Measurements from ENCODE around the gene NEUROD6.

The NEUROD6 gene

GRCh38 chr7:31335161-31335856 is 5.2 kb downstream of the NEUROD6 start:
- in situ Hi-C loops (cut with MboI; ENCODE audit: low sequenced_read_pairs), result no loop called here

DNA sequence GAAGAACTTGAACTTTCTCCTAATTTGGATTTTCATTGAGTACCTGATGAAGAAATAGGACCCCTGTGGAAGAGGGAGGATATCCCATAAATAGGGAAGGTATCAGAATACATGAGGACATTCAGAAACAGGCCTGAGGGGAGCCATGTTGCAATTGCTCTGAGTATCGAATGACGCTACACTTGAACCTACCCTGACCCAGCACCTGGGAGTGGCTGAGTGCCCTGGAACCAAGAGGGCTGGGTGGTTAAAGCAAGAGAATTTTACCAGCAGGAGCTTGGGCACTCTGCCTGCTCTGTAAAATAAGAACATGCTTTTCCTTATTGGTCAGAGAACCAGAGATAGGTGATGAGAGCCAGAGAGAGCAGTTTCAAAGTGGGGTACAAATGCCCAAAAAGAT is 7.2 kb downstream of the NEUROD6 start:
- in situ Hi-C loops (cut with MboI; ENCODE audit: low sequenced_read_pairs), result no loop called here

DNA sequence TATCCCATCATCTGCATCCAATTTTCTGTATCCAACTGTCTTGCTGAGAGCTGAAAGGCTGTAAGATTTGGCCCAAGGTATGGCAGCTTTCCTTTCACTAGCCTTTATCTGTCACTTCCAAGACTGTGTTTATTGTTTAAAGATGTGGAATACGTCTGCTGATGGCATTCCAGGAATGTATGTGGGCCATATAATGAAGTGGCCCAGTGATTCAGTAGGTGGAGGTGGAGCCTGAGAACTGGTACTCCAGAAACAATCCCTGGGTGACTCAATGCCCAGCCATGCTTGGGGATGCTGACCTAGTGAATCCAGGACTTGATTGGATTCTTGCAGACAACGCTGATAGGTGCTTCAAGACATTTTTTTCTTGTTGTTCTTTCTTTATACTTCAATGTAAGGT is 13.5 kb downstream of the NEUROD6 start:
- in situ Hi-C loops (cut with MboI; ENCODE audit: low sequenced_read_pairs), result no loop called here

DNA sequence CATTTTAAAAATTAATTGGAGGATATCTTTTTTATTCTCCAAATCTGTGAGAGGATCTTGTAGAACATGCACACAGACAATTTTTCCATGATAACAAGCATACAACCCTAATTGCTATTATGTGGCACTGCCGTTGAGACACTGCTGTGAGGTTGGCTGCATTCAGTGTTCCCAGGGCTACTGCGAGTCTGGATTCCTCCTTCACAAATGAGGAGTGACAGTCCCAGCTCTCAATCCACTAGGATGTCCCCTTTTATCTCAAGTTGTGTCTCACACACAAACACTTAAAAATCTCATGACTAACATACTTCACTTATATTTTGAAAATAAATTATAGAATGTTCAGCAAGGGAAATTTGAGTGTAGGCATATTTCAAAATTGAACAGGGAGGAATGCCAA is 14.1 kb downstream of the NEUROD6 start:
- in situ Hi-C loops (cut with MboI; ENCODE audit: low sequenced_read_pairs), result no loop called here

GRCh38 chr7:31323101-31323500 is 17.4 kb downstream of the NEUROD6 start:
- in situ Hi-C loops (cut with MboI; ENCODE audit: low sequenced_read_pairs), result no loop called here

DNA sequence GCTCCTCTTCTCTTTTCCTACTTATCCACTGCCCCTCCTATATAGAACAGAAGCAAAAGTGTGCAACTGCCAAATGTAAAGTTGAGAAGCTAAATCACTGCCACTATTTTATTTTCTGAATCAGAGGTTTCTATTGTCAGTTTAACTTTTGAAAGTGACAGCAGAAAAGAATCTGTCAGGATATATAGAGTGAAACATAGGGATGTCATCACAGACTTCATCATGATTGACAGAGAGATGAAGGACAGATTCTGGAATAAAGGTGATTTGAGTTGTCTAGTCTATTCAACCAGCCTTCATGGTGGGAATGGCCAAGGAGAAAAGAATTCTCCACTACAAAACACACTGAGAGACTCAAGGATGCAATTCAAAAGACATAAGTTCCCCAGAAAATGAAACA is 19.9 kb downstream of the NEUROD6 start:
- in situ Hi-C loops (cut with MboI; ENCODE audit: low sequenced_read_pairs), result no loop called here

DNA sequence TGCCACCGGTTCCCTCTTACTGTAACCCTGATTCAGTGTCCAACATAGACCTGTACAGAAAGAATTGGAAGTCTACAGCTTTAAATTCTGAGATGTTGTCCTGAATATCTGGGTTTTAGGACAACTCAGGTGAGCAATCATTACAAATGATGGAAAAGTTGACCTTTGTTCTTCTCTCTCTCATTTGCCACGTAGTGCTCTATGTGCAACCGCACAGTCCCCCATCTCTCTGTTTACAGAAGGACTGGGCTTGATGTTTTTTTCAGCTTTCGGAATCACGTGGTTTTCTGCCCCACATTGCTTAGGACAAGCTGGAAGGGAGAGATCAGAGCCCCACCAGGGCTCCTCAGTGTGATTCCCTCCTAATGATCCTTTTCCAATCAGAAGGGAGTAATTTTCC is 22.2 kb downstream of the NEUROD6 start:
- in situ Hi-C loops (cut with MboI; ENCODE audit: low sequenced_read_pairs), result no loop called here

GRCh38 chr7:31316876-31317275 is 23.6 kb downstream of the NEUROD6 start:
- in situ Hi-C loops (cut with MboI; ENCODE audit: low sequenced_read_pairs), result no loop called here

DNA sequence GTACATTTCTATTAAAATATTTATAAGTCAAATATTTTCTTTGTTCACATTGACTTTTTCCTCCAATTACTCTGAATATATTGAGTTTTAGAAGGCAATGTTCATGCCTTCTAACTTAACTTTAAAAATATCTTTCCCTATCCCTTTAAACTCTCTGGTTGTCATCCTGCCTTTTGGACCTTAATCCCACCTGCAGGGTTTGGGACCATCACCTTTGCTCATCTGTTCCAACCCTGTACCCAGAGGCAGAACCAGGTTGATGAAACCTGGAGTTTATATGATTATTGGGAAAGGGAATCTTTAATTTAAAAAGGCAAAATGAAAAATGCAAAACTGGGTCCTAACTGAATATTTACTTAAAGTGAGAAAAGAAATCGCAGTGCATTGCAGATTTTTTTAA is 24.8 kb downstream of the NEUROD6 start:
- in situ Hi-C loops (cut with MboI; ENCODE audit: low sequenced_read_pairs), result no loop called here

- in situ Hi-C loops (cut with MboI; ENCODE audit: low sequenced_read_pairs), result no loop called here
Observed at GRCh38 chr7:31314781-31315180, 25.7 kb downstream of the NEUROD6 start.

DNA sequence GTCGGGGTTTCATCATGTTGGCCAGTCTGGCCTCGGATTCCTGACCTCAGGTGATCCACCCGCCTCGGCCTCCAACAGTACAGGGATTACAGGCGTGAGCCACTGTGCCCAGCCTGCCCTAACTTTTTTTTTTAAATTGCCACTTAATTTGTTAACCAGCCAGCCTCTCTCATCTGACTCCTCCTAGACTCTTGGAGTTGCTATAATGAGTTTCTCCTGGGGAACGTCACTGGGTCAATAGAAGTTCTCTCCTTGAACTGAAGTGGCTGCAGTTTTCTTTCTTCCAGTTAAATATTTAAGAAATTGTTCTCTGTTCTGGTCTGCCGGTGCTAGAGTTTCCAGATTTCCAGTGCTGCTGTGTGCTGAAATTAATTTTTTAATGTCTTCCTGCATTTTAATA is 27.6 kb downstream of the NEUROD6 start:
- in situ Hi-C loops (cut with MboI; ENCODE audit: low sequenced_read_pairs), result no loop called here

GRCh38 chr7:31311552-31311951 is 29.0 kb downstream of the NEUROD6 start:
- in situ Hi-C loops (cut with MboI; ENCODE audit: low sequenced_read_pairs), result no loop called here

GRCh38 chr7:31310321-31310935 is 30.1 kb downstream of the NEUROD6 start:
- in situ Hi-C loops (cut with MboI; ENCODE audit: low sequenced_read_pairs), result no loop called here

DNA sequence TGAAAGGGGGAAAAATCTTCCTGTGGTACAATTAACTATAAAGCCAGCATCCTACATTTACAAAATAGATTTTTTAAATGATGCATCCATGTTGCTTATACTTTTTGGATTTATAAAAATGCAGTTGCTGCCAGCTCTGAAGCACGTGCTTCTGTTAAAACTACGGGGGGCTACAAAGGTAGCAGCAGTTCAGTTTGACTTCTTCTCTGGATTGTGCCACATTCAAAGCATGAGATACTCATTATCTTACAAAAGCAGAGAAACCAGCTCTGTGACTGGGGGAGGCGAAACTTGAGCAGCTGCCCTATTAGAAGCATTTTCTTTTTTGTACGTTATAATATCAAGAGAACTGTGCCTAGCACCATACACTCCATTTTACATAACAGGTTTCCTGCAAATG is 31.1 kb downstream of the NEUROD6 start:
- in situ Hi-C loops (cut with MboI; ENCODE audit: low sequenced_read_pairs), result no loop called here

- in situ Hi-C loops (cut with MboI; ENCODE audit: low sequenced_read_pairs), result no loop called here
Observed at GRCh38 chr7:31308652-31309051, 31.9 kb downstream of the NEUROD6 start.

DNA sequence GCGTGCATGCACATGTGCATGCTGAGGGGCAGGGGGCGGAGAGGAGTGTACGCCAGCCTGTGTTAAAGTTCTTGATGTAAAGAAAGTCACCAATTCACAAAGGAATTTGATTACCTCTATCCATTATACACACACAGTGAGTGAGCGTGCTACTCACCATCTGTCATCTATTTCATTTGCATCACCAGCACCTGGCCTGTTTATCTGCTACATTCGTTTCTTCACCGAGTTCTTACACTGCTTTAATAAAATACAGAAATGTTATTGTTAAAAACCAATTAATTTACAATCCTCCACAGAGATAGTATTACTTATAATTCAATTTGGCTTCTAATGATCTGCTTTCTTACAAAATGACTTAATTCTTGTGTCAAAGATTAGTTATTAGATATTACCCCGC is 32.6 kb downstream of the NEUROD6 start:
- in situ Hi-C loops (cut with MboI; ENCODE audit: low sequenced_read_pairs), result no loop called here

DNA sequence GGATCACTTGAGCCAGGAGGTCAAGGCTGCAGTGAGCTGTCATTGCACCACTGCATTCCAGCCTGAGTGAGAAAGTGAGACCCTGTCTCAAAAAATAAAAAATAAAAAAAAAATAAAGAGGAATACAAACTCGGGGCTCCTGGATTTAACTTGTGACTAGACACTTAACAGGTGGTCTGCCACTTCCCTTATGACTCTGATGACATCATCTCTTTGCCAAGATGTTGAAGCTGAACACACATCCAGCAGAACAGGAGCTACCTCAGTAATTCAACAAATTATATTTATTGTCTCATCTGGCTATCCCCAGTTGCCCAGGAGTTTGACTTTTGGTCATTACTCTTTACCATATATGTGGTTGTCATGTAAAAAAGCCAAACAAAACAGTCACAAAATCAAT is 35.3 kb downstream of the NEUROD6 start:
- in situ Hi-C loops (cut with MboI; ENCODE audit: low sequenced_read_pairs), result no loop called here

DNA sequence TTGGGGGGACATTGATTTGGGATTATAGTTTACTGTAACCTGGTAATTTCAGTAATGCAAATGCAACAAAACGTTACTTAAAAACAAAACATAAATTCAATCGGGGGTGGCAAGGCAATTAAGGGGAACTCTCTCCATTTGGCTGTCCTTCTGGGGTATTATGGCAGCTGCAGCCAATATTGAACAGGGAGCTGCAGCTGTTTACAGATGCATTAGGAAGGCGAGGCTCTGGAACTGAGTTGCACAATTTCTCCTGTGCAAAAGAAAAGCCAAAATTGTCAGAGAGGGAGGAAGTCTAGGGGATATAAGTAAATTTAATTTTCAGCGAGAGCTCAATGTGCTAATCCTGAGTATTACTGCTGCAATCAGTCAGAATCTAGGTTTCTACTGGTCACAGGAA is 36.1 kb downstream of the NEUROD6 start:
- in situ Hi-C loops (cut with MboI; ENCODE audit: low sequenced_read_pairs), result no loop called here

DNA sequence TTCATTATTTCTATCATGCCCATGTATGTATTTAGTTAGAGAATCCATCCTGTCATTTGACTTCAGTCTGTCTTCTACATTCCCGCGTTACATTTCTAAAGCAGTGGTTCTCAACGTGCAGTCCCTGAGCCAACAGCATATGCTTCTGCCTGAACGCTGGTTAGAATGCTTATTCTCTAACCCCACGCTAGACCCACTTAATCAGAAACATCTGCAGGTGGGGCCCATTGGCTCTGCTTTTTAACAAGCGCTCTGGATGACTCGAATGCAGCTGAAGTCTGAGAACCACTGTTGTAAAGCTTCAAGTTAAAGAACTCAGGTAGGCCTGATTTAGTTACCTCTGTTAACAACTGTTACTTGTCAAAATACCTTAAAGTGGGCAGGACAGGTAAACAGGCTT is 38.2 kb downstream of the NEUROD6 start:
- in situ Hi-C loops (cut with MboI; ENCODE audit: low sequenced_read_pairs), result no loop called here

DNA sequence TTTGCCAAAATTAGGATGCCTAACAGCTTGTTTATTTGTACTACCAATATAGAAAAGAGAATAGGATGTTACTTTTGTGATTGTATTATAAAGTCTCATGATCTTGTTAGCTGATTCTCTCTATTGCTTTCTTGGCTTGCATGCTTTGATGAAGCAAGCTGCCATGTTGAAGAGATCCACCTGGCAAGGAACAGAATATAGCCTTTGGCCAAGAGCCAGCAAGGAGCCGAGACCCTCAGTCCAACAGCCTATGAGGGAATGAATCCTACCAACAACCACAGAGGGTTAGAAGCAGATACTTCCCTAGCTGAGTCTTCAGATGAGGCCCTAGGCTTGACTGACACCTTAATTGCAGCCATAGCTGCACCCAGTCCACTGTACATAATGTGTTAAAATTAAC is 41.2 kb downstream of the NEUROD6 start:
- in situ Hi-C loops (cut with MboI; ENCODE audit: low sequenced_read_pairs), result no loop called here

DNA sequence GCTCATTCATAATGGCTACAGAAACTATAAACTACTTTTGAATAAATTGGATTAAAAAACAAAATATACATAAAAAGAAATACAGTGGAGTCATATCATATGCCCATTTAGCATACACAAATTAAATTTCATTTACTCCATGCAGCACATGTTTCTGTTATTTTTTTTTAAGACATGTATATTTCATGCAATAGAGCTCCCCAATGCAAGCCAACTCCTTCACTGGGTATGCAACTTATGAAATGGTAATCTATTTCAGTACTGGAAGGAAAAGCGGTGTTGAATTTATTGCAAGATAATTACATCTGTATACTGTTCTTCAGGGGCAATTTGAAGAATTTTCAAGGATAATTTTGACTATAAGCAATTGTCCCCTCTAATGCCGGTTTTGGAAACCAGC is 49.9 kb downstream of the NEUROD6 start:
- in situ Hi-C loops (cut with MboI; ENCODE audit: low sequenced_read_pairs), result no loop called here

Measured in hTERT RPE-1 (cell line).